Measurements from ENCODE around the gene ZSWIM9.
"Not testable (repeated sequence)": the region's sequence is repeated elsewhere in the genome, so short reads cannot be mapped to it uniquely, and the experiment has no call there.

Gene ZSWIM9

GRCh38 chr19:48176226-48176625, 5.7 kb downstream of the ZSWIM9 start:
- no peak for DNase-seq

DNA sequence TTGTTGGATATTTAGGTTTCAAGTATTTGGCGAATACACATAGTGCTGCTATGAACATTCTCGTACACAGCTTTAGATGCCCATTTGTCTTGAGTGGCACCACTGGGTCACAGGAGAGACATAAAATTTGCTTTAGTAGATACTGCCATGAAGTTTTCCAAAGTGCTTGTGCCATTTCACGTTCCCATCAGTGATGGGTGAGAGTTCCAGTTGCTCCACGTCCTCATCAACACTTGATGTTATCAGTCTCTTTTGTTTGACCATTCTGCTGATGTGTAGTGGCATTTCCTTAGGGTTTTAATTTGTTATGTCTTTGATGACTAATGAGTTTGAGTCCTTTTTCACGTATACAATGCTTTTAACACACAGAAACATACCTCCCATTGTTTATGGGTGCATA, 11.0 kb downstream of the ZSWIM9 start:
- DNase-seq: no peak

DNA sequence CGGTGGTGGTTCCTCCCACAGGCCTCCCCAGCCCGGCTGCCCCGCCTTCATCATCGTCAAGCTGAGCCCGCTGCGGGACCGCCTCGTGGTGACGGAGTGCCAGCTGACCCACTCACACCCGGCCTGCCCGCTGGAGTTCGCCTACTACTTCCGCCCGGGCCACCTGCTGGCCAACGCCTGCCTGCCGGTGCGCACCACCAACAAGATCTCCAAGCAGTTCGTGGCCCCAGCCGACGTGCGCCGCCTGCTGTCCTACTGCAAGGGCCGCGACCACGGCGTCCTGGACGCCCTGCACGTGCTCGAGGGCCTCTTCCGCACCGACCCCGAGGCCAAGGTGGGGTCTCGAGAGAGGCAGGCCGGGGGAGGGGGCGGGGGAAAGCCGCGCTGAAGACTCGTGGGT, 12.0 kb downstream of the ZSWIM9 start:
- DNase-seq: no peak

DNA sequence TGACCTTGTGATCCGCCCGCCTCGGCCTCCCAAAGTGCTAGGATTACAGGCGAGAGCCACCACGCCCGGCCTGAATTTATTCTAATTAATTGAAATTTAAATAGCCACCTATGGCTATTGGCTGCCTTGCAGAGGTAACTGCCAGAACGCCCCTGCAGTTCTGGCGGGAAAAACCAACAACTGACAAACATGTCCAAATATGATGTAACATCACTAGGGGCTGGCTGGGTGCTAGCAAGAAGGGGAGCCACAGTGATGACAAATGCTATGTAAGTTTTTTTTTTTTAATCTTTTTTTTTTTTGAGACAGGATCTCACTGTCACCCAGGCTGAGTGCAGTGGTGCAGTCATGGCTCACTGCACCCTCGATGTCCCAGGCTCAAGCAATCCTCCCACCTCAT, 12.9 kb downstream of the ZSWIM9 start:
- no peak for DNase-seq

- DNase-seq: no peak
These were observed 15.5 kb downstream of the ZSWIM9 start for GRCh38 chr19:48186015-48186414.

DNA sequence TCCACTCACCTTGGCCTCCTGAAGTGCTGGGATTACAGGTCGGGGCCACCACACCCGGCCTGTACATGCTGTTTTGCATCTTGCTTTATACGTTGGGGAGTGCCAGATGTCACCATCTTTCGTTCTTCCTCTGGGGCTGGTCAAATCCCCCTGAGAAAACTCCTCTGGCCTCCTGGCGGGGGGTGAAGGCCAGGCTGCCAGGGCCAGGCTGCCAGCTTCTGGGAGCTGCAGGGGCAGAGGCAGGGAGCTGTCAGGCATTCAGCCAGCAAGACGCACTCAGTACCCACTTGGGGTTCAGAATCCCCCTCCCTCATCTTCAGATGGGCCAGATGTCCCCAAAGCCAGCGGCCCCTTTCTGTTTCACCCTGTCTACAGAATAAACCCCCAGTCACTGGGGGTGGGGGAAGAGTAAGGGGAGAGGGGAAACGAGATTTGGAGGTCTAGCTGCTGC, 16.1 kb downstream of the ZSWIM9 start:
- no peak for DNase-seq

- peak; percentile 48 to 51 for DNase-seq
These were observed 19.9 kb downstream of the ZSWIM9 start for GRCh38 chr19:48190288-48190884.

GRCh38 chr19:48190885-48191284, 20.4 kb downstream of the ZSWIM9 start:
- DNase-seq: no peak

- no peak for DNase-seq
These were observed 22.3 kb downstream of the ZSWIM9 start for GRCh38 chr19:48192750-48193149.

- no peak for DNase-seq
These were observed 23.8 kb downstream of the ZSWIM9 start for GRCh38 chr19:48194041-48194843.

DNA sequence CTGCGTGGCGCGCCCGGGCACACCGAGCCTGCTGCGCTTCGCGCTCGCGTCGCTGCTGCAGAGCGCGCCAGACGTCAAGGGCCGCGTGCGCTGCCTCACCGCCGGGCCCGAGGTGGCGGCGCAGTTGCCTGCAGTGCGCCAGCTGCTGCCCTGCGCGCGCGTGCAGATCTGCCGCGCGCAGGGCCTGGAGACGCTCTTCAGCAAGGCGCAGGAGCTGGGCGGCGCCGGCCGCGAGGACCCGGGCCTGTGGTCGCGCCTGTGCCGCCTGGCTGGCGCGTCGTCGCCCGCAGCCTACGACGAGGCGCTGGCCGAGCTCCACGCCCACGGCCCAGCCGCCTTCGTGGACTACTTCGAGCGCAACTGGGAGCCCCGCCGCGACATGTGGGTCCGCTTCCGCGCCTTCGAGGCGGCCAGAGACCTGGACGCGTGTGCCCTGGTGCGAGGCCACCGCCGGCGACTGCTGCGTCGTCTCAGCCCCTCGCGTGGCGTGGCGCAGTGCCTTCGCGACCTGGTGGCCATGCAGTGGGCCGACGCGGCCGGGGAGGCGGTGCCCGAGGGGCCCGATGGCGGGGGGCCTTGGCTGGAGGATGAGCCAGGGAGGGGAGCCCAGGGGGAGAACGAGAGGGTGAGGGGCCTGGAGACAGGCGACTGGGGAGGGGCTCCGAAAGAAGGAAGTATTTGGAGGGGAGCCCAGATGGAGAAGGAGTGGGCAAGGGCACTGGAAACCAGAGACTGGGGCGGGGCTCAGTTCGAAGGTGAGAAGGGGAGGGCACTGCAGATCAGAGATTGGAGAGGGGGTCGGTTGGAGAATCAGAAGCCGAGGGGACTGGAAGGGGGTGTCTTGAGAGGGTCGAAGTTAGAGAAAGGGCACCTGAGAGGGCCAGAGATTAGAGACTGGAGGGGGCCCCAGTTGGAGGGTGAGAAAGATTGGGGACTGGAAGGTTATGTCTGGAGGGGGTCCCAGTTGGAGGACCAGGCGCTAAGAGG, 24.7 kb downstream of the ZSWIM9 start:
- no peak for DNase-seq

- no peak for DNase-seq
These were observed 25.9 kb downstream of the ZSWIM9 start for GRCh38 chr19:48196321-48196763.

GRCh38 chr19:48196933-48197665, 26.6 kb downstream of the ZSWIM9 start:
- DNase-seq: no peak

DNA sequence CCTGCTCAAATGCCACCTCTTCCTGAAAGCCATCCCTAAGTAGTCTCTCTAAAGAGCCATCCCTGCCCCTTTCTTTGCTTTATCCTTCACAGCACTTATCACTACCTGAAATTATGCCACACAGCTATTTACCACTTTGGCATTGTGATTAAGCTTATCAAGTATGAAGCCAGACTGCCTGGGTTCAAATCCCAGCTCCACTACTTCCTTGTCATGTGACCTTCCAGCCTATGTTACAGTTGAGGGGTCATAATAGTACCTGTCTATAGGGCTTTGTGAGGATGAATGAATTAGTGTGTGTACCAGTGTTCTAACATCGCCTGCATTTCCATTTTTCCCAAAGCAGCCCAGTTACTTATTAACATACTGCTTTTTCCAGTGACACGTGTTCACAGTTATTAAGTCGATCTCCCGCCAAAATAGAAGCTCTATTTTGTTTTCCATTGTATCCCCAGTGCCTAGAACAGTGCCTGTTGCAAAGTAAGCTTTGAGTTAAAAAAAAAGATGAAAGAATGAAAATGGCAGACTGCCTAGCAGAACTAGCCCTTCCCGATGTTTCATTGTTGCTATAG, 32.8 kb downstream of the ZSWIM9 start:
- no peak for DNase-seq

- peak; percentile 91 to 98 for DNase-seq
These were observed 33.5 kb downstream of the ZSWIM9 start for GRCh38 chr19:48203794-48204628.

DNA sequence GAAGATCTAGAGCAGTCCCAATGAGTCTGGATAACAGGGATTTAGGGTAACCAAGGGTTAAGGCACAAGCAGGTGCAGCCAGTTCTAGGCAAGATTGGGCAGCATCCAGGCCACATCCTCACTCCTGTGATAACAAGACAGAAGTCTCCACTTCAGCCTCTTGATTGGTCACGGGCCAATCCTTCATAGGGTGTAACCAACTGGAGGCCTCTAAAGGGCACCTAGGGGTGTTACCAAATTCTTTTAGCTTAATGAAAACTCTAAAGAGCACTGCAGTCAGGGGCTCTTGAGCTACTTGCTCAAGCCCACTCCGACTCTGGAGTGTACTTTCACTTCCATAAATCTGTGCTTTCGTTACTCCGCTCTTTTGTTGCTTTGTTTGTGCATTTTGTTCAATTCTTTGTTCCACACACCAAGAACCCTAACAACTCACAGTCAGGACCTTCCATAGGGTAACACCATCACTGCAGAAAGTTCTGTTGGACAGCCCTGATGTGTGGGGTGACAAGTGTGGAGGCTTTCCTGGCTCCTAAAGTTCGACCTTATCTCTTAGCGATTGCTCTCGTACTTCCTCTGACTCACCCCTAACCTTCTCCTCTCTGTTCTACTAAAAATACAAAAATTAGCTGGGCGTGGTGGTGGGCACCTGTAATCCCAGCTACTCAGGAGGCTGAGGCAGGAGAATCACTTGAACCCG, 36.1 kb downstream of the ZSWIM9 start:
- no peak for DNase-seq

GRCh38 chr19:48210005-48210404, 39.5 kb downstream of the ZSWIM9 start:
- no peak for DNase-seq

DNA sequence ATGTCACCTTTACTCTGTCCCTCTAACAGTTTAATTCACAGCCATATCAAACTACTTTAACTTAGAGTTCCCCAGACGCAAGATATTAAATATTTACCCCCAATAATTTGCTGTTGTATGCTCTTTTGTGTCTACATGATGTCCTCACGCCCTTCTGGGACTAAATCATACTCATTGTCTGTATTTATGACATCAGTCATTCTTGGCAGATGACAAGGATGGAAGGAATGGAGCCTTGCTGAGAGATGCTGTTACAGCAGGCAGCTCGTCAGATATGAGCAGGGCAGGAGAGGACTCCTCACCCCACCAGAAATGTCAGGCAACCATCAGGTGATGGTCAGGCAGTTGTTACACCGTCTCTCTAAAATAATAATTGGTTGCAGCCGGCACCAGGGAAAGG, 43.5 kb downstream of the ZSWIM9 start:
- DNase-seq: no peak

GRCh38 chr19:48216933-48217332, 46.5 kb downstream of the ZSWIM9 start:
- DNase-seq: no peak

- no peak for DNase-seq
These were observed 48.5 kb downstream of the ZSWIM9 start for GRCh38 chr19:48218997-48219396.

DNA sequence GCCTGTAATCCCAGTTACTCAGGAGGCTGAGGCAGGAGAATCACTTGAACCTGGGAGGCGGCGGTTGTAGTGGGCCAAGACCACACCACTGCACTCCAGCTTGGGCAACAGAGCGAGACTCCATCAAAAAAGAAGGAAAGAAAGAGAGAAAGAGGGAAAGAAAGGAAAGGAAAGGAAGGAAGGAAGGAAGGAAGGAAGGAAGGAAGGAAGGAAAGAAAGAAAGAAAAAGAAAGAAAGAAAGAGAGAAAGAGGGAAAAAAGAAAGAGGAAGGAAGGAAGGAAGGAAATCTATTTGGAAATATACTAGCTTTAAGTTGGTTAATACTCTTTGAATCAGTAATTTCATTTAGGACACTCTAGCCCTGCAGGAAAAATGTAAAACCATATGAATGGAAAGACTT, 50.3 kb downstream of the ZSWIM9 start:
- DNase-seq: not testable (repeated sequence)
